GM21825 (cell line): ENCODE data around the gene GALNTL6.
"Not testable (repeated sequence)": the region's sequence is repeated elsewhere in the genome, so short reads cannot be mapped to it uniquely, and the experiment has no call there.

Source experiments
- ATAC-seq: cut with Tn5 transposase; IDR thresholded peaks from one replicate; pipeline ENCODE4 v1.9.1; 2021; ENCODE audit warnings: mild to moderate bottlenecking, moderate library complexity; ENCODE audit not compliant: unreplicated experiment

The GALNTL6 gene

GRCh38 chr4:172838111-172838510, 1024.9 kb downstream of the GALNTL6 start:
- ATAC-seq: no peak

GRCh38 chr4:172838943-172839342, 1025.7 kb downstream of the GALNTL6 start:
- no peak for ATAC-seq

GRCh38 chr4:172842779-172843178, 1029.6 kb downstream of the GALNTL6 start:
- no peak for ATAC-seq

GRCh38 chr4:172843192-172843591, 1030.0 kb downstream of the GALNTL6 start:
- no peak for ATAC-seq

GRCh38 chr4:172844556-172844955, 1031.4 kb downstream of the GALNTL6 start:
- ATAC-seq: no peak

- no peak for ATAC-seq
Observed at GRCh38 chr4:172845281-172845680, 1032.1 kb downstream of the GALNTL6 start.

GRCh38 chr4:172850838-172851237, 1037.6 kb downstream of the GALNTL6 start:
- ATAC-seq: no peak

GRCh38 chr4:172851534-172851933, 1038.3 kb downstream of the GALNTL6 start:
- ATAC-seq: no peak

- ATAC-seq: no peak
Observed at GRCh38 chr4:172857026-172857425, 1043.8 kb downstream of the GALNTL6 start.

GRCh38 chr4:172858731-172859230, 1045.6 kb downstream of the GALNTL6 start:
- no peak for ATAC-seq

GRCh38 chr4:172865103-172865502, 1051.9 kb downstream of the GALNTL6 start:
- no peak for ATAC-seq

GRCh38 chr4:172865531-172866127, 1052.4 kb downstream of the GALNTL6 start:
- ATAC-seq: no peak

- ATAC-seq: no peak
Observed at GRCh38 chr4:172866421-172866820, 1053.2 kb downstream of the GALNTL6 start.

- no peak for ATAC-seq
Observed at GRCh38 chr4:172867835-172868234, 1054.6 kb downstream of the GALNTL6 start.

GRCh38 chr4:172868271-172868670, 1055.1 kb downstream of the GALNTL6 start:
- no peak for ATAC-seq

- no peak for ATAC-seq
Observed at GRCh38 chr4:172869621-172870268, 1056.5 kb downstream of the GALNTL6 start.

GRCh38 chr4:172871381-172871780, 1058.2 kb downstream of the GALNTL6 start:
- no peak for ATAC-seq

- ATAC-seq: no peak
Observed at GRCh38 chr4:172874944-172875343, 1061.7 kb downstream of the GALNTL6 start.

- ATAC-seq: no peak
Observed at GRCh38 chr4:172876394-172876793, 1063.2 kb downstream of the GALNTL6 start.

- ATAC-seq: no peak
Observed at GRCh38 chr4:172881645-172882044, 1068.4 kb downstream of the GALNTL6 start.

GRCh38 chr4:172887358-172887757, 1074.2 kb downstream of the GALNTL6 start:
- ATAC-seq: not testable (repeated sequence)

GRCh38 chr4:172887959-172888358, 1074.8 kb downstream of the GALNTL6 start:
- no peak for ATAC-seq

- ATAC-seq: no peak
Observed at GRCh38 chr4:172892300-172892699, 1079.1 kb downstream of the GALNTL6 start.
